Thoracic aorta (tissue), 2 donors: ENCODE measurements around the gene VSX1. TPM values are rescaled to one million over a fixed set of nuclear protein-coding genes. Genes with fewer than 3 reads are reported as not detected.

Experiments used
- ATAC-seq: fragments of 150-250 bp; one replicate; pipeline ENCODE4 v1.8.0; 2017; ENCODE audit warnings: low read depth; ENCODE audit not compliant: insufficient number of reproducible peaks, low FRiP score
- DNase-seq: peaks from one replicate; pipeline ENCODE4 v3.0.0-alpha.2; 2020; ENCODE audit warnings: low spot score
- H3K27ac ChIP-seq, 2 donors: fragments of 200-600 bp; sonication (generic); 1 replicate in 1 of 2; 2 replicates in 1 of 2; pipeline ENCODE4 v1.5.1; 2016; ENCODE audit warnings: mild to moderate bottlenecking in 2 of 2, moderate library complexity in 2 of 2
- H3K27me3 ChIP-seq: fragments of 200-600 bp; sonication (generic); replicated peaks from 2 replicates; pipeline ENCODE4 v1.6.0; 2016; ENCODE audit warnings: mild to moderate bottlenecking; ENCODE audit not compliant: insufficient read depth
- H3K36me3 ChIP-seq: fragments of 200-600 bp; sonication (generic); one replicate; pipeline ENCODE4 v1.5.1; 2016
- H3K4me1 ChIP-seq, 2 donors: fragments of 200-600 bp; sonication (generic); 1 replicate in 1 of 2; 2 replicates in 1 of 2; pipeline versions ENCODE4 v1.5.1 to v1.6.0; 2016; ENCODE audit warnings: low read depth in 2 of 2, mild to moderate bottlenecking in 1 of 2; ENCODE audit not compliant: control insufficient read depth in 1 of 2
- H3K4me3 ChIP-seq: fragments of 200-600 bp; sonication (generic); 2 replicates; pipeline ENCODE4 v1.5.1; 2016; ENCODE audit warnings: mild to moderate bottlenecking
- H3K9me3 ChIP-seq: fragments of 200-600 bp; sonication (generic); 2 replicates; pipeline ENCODE4 v1.5.1; 2016
- CTCF ChIP-seq: fragments of 200-600 bp; sonication (generic); IDR thresholded peaks from one replicate; pipeline ENCODE4 v1.5.1; 2019; ENCODE audit warnings: antibody characterized with exemption
- total RNA-seq, 2 donors: library from RNA; depleted of rRNA; stranded (reverse); fragments of >200 nt; gene quantifications; one replicate each; pipeline versions ENCODE4 v1.1.0 to v1.2.3, GENCODE V29; 2016

Gene VSX1
- total RNA-seq, 2 donors from 2014 or later: not detected

- DNase-seq (no peak), ATAC-seq (no peak)
- no peak for TF ChIP-seq CTCF
- Histone ChIP-seq H3K36me3 (peaks cover 6% of the 10 kb centered on the region), H3K9me3 (no peaks in the 10 kb centered on the region), H3K4me3 (no peak overlapping the region), H3K27ac (no peak overlapping the region), H3K27me3 (no peaks in the 10 kb centered on the region), H3K4me1 (no peaks in the 10 kb centered on the region)
Measured at GRCh38 chr20:25025986-25026605, 55.8 kb downstream of the VSX1 start.

Other genes with a start within 250 kb of the VSX1 start
- 10 to 100 TPM in 1 of 2 donors, 1 to 10 TPM in 1; 5.4 to 10.9 TPM for gene CST7, start 132.9 kb downstream of the VSX1 start, total RNA-seq
- gene APMAP, start 89.4 kb downstream of the VSX1 start, total RNA-seq: 10 to 100 TPM; 38.4 to 44.0 TPM
- gene ACSS1, start 24.0 kb downstream of the VSX1 start, total RNA-seq: 10 to 100 TPM; 26.0 to 31.7 TPM
- 100 to 1,000 TPM in 1 of 2 donors, 10 to 100 TPM in 1; 82.0 to 107 TPM for gene ENTPD6, start 113.6 kb upstream of the VSX1 start, total RNA-seq
- 100 to 1,000 TPM; 124 to 256 TPM for gene PYGB, start 165.9 kb upstream of the VSX1 start, total RNA-seq